ENCODE measurements around the gene NFATC1. TPM values are rescaled to one million over a fixed set of nuclear protein-coding genes. Genes with fewer than 3 reads are reported as not detected.

The NFATC1 gene
- total RNA-seq, 4 donors from 2014 or later = 13.1 to 21.3 (median 16.2) TPM

- Histone ChIP-seq H3K36me3 (peaks cover 0 to 63% of the 10 kb centered on the region in 2 donors), H3K4me1 (peaks cover 0 to 24% (median 16%) of the 10 kb centered on the region in 3 donors), H3K4me3 (no peak overlapping the region), H3K27ac (no peak overlapping the region), H3K9me3 (no peaks in the 10 kb centered on the region), H3K27me3 (no peaks in the 10 kb centered on the region)
- no peak for ATAC-seq
- WGBS, 2 donors (ENCODE audit: low coverage in 1 of 2) = 88 to 100% methylated on average over 2 to 15 of the region's 25 CpGs
- no peak for TF ChIP-seq POLR2AphosphoS5 (IDR thresholded peaks at IDR 0.05)
- no peak for TF ChIP-seq POLR2A (IDR thresholded peaks at IDR 0.05)
- TF ChIP-seq EP300 (IDR thresholded peaks at IDR 0.05) = no peak
- TF ChIP-seq CTCF (IDR thresholded peaks at IDR 0.05) = no peak
Observed at GRCh38 chr18:79463424-79463960, 67.8 kb downstream of the NFATC1 start.

GRCh38 chr18:79465392-79465991 lies 69.8 kb downstream of the NFATC1 start:
- Histone ChIP-seq H3K4me3 (no peak overlapping the region), H3K27ac (peak overlapping the region in 1 of 4 donors; percentile 48), H3K27me3 (no peaks in the 10 kb centered on the region), H3K36me3 (peaks cover 0 to 79% of the 10 kb centered on the region in 2 donors), H3K4me1 (peaks cover 0 to 12% (median 8%) of the 10 kb centered on the region in 3 donors), H3K9me3 (no peaks in the 10 kb centered on the region)
- no peak for ATAC-seq
- TF ChIP-seq POLR2AphosphoS5 (IDR thresholded peaks at IDR 0.05) (no peak), CTCF (IDR thresholded peaks at IDR 0.05) (no peak), EP300 (IDR thresholded peaks at IDR 0.05) (no peak), POLR2A (IDR thresholded peaks at IDR 0.05) (no peak)
- 50 to 71% methylated on average over 2 to 12 of the region's 26 CpGs for WGBS, 2 donors (ENCODE audit: low coverage in 1 of 2)

- WGBS, 2 donors (ENCODE audit: low coverage in 1 of 2) = 93 to 95% methylated on average over 5 to 7 of the region's 16 CpGs
- Histone ChIP-seq H3K27ac (no peak overlapping the region), H3K4me3 (no peak overlapping the region), H3K36me3 (peaks cover 0 to 78% of the 10 kb centered on the region in 2 donors), H3K4me1 (peaks cover 0 to 12% (median 4%) of the 10 kb centered on the region in 3 donors), H3K9me3 (no peaks in the 10 kb centered on the region), H3K27me3 (no peaks in the 10 kb centered on the region)
- ATAC-seq = no peak
- TF ChIP-seq CTCF (IDR thresholded peaks at IDR 0.05) (no peak), EP300 (IDR thresholded peaks at IDR 0.05) (no peak), POLR2A (IDR thresholded peaks at IDR 0.05) (no peak), POLR2AphosphoS5 (IDR thresholded peaks at IDR 0.05) (no peak)
Observed at GRCh38 chr18:79466591-79466990, 70.9 kb downstream of the NFATC1 start.

GRCh38 chr18:79467126-79467525 lies 71.4 kb downstream of the NFATC1 start:
- no peak for ATAC-seq
- Histone ChIP-seq H3K4me1 (peaks cover 0 to 12% (median 4%) of the 10 kb centered on the region in 3 donors), H3K4me3 (no peak overlapping the region), H3K27me3 (no peaks in the 10 kb centered on the region), H3K9me3 (no peaks in the 10 kb centered on the region), H3K27ac (no peak overlapping the region), H3K36me3 (peaks cover 0 to 78% of the 10 kb centered on the region in 2 donors)
- WGBS, 2 donors (ENCODE audit: low coverage in 1 of 2) = 100% methylated on average over 3 of the region's 33 CpGs; no CpG with 5 or more reads in 1 of the 2 donors
- TF ChIP-seq CTCF (IDR thresholded peaks at IDR 0.05) (no peak), EP300 (IDR thresholded peaks at IDR 0.05) (no peak), POLR2A (IDR thresholded peaks at IDR 0.05) (no peak), POLR2AphosphoS5 (IDR thresholded peaks at IDR 0.05) (no peak)
